ENCODE measurements around the gene LAMA5.

The LAMA5 gene

DNA sequence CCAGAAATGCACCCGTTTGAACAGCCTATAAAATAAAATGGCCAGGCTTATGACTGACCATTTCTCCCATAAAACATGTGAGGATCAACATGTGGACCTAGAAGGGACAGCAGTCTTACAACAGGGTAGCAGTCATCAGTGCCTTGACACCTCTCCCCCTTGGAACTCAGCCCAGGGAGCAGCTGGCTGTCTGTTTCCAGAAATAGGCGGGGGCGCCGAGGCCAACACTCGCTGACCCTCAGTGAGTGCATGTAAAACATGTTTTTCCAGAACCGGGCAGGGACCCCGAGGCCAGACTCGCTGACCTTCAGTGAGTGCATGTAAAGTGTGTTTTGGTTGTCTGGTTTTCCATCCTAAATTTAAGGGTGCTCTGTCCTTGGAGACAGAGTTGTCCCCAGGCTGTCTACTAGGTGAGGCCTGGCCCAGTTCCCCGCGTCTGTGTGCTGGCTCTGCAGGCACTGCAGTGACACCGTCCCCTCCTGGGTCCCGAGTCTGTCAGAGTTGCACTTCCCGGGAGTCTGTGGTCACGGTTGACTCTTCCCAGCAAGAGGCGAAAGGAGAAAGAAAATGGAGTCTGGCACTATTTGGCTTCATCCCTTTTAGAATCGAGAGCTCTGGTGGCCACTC, 84.1 kb downstream of the LAMA5 start:
- DNase-seq (ENCODE audit: extremely low spot score, insufficient read length, low read depth) = no peak
- no peak for FAIRE-seq

GRCh38 chr20:62282103-62282502, 85.0 kb downstream of the LAMA5 start:
- DNase-seq (ENCODE audit: extremely low spot score, insufficient read length, low read depth) = no peak
- FAIRE-seq = no peak

DNA sequence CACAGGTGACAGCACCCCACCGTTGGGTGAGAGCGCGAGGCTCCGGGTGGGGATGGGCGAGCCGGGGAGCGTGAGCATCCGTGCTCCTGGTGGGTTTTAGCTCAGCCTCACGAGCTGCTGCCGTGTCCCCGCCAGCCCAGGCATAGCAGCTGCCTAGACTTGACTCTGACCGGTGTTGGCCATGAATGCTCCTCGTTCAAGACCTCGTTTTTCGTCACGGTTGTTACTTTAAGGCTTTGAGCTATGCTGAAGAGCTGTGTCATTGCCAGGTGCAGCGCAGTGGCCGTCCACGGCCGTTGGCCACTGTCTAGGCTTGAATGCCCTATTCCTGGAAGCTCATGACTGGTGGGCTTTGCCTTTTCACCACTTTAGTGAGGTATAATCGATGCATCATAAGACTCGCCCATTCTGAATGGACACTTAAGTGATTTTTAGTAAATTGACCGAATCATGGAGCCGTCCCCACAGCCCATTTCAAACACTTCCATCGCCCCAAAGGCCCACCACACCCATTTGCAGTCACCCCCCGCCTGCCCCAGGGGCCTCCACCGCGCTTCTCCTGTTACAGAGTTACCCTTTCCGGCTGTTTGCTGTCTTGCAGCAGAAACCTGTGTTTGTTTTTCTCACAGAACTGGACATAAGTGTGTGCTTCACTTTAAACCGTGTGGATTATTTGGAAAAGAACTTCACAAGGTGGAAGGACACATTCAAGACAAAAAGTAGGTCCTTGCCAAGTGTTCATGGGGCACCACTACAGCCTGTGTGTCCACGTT, 85.8 kb downstream of the LAMA5 start:
- FAIRE-seq (no peak), DNase-seq (ENCODE audit: extremely low spot score, insufficient read length, low read depth) (no peak)

DNA sequence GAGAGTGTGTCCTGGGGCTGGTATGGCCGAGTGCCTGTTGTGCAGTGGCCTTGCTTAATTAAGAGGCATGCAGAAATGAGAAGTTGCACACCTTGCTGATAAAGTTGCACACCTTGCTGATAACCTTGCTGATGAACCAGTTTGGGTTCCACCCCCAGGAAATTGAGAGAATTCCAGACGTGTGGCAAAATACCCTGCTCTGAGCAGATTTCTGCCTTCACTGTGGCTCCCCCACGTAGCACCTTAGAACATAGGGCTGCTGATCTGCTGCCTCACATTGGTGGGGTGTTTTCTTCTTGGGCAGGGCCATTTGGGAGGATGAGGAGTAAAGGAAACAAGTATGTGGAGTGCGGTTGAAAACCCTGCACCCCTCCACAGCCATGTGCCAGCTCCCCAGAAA, 86.8 kb downstream of the LAMA5 start:
- no peak for FAIRE-seq
- no peak for DNase-seq (ENCODE audit: extremely low spot score, insufficient read length, low read depth)

GRCh38 chr20:62277253-62277652, 89.9 kb downstream of the LAMA5 start:
- FAIRE-seq = no peak
- no peak for DNase-seq (ENCODE audit: extremely low spot score, insufficient read length, low read depth)

DNA sequence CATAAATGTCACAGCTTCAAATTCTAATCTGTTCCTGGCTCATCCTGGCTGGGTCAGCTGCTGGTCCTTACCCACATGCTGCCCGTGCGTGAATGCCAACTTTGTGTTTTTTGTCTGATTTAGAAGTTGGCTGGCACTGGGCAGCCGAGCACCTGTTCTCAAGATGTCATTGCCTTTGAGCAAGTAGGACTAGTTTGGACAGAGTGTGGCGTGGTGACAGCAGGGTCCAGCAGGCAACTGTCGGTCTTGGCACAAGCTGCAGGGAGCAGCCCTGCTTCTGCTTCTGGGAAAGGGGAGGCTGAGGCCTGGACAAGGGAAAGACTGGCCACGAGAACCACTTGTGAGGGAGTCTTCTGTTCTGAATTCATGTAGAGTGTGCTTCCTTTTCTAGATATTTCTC, 90.7 kb downstream of the LAMA5 start:
- DNase-seq (ENCODE audit: extremely low spot score, insufficient read length, low read depth) (no peak), FAIRE-seq (no peak)

DNA sequence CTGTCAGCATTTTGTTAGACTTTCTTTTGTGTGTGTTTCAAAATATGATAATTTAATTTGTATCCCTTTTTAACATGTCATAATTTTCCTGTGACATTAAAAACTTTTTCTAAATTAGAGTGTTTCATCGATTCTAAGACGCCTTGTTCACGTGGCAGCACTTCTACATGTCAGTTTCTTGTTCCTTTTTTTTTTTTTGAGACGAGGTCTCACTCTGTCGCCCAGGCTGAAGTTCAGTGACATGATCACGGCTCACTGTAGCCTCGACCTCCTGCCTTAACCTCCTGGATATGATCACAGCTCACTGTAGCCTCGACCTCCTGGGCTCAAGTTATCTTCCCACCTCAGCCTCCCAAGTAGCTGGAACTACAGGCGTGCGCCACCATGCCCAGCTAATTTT, 91.9 kb downstream of the LAMA5 start:
- no peak for FAIRE-seq
- DNase-seq (ENCODE audit: extremely low spot score, insufficient read length, low read depth) = no peak

GRCh38 chr20:62274332-62274950, 92.7 kb downstream of the LAMA5 start:
- no peak for FAIRE-seq

GRCh38 chr20:62273416-62273815, 93.7 kb downstream of the LAMA5 start:
- FAIRE-seq (no peak), DNase-seq (ENCODE audit: extremely low spot score, insufficient read length, low read depth) (no peak)

More at GRCh38 chr20:62274332-62274950, 92.7 kb downstream of the LAMA5 start:
- no peak for DNase-seq (ENCODE audit: extremely low spot score, insufficient read length, low read depth)

DNA sequence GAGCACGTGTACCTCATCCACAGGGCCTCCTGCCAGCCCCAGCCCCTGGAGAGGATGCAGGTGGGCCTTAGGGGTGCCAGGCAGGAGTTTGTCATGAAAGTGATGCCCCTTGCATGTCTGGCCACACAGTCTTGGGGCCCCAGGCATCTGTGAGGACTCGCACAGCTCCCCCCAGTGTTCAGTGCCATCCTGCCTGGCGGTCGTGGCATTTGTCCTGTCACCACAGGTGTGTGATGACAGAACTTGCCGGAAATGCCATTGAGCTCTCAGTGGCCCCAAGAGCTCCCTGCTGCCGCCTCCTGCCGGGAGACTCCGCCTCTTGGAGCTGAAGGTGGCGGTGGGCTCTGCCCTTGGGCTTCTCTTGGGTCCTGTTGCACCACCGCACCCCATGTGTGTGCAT, 94.9 kb downstream of the LAMA5 start:
- DNase-seq (ENCODE audit: extremely low spot score, insufficient read length, low read depth) = no peak
- no peak for FAIRE-seq

- FAIRE-seq = no peak
These were observed 97.2 kb downstream of the LAMA5 start for GRCh38 chr20:62269871-62270270.

GRCh38 chr20:62269378-62269777, 97.7 kb downstream of the LAMA5 start:
- FAIRE-seq = no peak
- DNase-seq (ENCODE audit: extremely low spot score, insufficient read length, low read depth) = no peak

More at GRCh38 chr20:62269871-62270270, 97.2 kb downstream of the LAMA5 start:
- no peak for DNase-seq (ENCODE audit: extremely low spot score, insufficient read length, low read depth)

DNA sequence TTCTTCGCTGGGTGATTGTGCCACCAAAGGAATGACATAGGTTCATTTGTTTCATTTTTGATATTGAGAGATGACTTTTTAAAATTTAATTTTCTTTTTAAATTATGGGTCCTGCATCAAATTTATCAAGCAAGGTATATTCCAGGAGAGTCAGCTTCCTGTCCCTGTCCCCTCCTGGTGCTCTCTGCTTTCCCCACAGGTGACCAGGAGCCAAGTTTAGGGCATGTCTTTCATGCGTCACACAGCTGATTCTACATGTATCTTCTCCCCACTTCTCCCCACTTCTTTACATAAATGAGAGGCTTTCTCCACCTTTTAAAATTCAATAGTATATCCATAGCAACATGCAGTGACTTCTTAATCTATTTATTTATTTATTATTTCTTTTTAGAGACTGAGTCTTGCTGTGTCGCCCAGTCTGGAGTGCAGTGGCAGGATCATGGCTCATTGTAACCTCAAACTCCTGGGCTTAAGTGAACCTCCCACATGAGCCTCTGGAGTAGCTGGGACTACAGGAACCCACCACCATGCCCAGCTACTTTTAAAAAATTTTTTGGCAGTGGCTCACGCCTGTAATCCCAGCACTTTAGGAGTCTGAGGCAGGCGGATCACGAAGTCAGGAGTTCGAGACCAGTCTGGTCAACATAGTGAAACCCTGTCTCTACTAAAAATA, 98.7 kb downstream of the LAMA5 start:
- FAIRE-seq (no peak), DNase-seq (ENCODE audit: extremely low spot score, insufficient read length, low read depth) (no peak)

GRCh38 chr20:62267543-62267942, 99.6 kb downstream of the LAMA5 start:
- FAIRE-seq (no peak), DNase-seq (ENCODE audit: extremely low spot score, insufficient read length, low read depth) (no peak)

GRCh38 chr20:62266851-62267250, 100.3 kb downstream of the LAMA5 start:
- DNase-seq (ENCODE audit: extremely low spot score, insufficient read length, low read depth) (no peak), FAIRE-seq (no peak)

- FAIRE-seq = no peak
- DNase-seq (ENCODE audit: extremely low spot score, insufficient read length, low read depth) = no peak
These were observed 100.8 kb downstream of the LAMA5 start for GRCh38 chr20:62266340-62266739.

DNA sequence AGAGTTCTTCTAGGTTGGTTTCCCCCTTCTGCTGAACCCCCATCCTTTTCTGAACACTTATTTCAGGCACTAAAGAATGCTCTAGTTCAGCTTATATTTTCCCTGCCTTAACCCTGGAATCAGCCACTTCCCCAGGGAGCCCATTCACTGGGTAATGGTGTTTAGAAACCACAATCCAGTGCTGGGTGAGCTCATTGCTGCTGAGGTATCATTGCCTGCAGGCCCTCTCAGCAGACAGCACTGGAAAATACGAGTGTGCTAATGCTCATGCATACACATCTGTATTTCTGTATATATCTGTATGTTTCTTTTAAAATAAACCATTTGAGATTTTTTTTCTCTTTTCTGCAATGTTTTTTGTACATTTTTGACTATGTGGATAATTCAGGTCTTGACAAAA, 101.7 kb downstream of the LAMA5 start:
- DNase-seq (ENCODE audit: extremely low spot score, insufficient read length, low read depth) (no peak), FAIRE-seq (no peak)

DNA sequence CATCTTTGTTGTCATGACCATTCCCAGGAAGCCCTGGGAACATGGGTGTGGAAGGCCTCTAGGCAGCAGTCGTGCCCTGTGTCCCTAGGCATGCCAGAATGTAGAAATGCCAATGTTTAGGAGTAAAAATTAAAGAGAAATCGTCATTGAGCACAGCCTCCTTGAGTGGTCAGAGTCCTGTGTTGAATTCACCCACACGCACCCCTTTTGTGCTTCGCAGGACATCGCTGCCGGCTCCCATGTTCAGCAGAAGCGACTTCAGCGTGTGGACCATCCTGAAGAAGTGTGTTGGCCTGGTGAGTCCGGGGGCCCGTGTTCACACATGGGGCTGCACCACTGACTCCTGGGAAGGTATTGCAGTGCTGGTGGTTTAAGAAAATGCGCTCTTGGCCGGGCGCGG, 103.7 kb downstream of the LAMA5 start:
- FAIRE-seq = no peak

GRCh38 chr20:62262064-62262463, 105.0 kb downstream of the LAMA5 start:
- DNase-seq (ENCODE audit: extremely low spot score, insufficient read length, low read depth) (no peak), FAIRE-seq (no peak)

More for the DNA sequence above, 103.7 kb downstream of the LAMA5 start:
- no peak for DNase-seq (ENCODE audit: extremely low spot score, insufficient read length, low read depth)

DNA sequence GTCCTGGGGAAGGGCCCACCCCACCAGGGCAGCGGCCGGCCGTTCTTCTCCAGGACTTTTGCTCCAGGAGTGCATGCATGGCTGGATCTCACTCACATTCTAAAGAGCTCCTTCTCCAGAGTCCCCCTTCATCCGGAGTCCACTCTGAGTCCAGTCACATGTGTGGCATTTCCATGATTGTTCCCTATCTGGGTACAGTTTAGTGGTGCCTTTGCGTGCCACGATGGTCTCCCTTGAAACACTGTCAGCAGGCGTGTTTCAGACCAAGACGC, 107.9 kb downstream of the LAMA5 start:
- DNase-seq (ENCODE audit: extremely low spot score, insufficient read length, low read depth) = no peak
- no peak for FAIRE-seq
